Suprapubic skin (tissue), 4 donors: Measurements from ENCODE around the gene KHDRBS2.

ENCODE experiments used
- CTCF ChIP-seq, 2 donors: fragments of 200-600 bp in 1 of 2; fragments of 450-650 bp in 1 of 2; sonication (generic) in 1 of 2; IDR thresholded peaks; one replicate each; pipeline ENCODE4 v1.5.1; 2016 to 2019; ENCODE audit warnings: antibody characterized with exemption in 2 of 2, mild to moderate bottlenecking in 1 of 2, moderate library complexity in 1 of 2
- EP300 ChIP-seq: sonication (generic); formaldehyde crosslinking; IDR thresholded peaks from one replicate; pipeline ENCODE4 v1.6.1; 2017; ENCODE audit warnings: antibody characterized with exemption
- POLR2A ChIP-seq, 2 donors: fragments of 450-650 bp; IDR thresholded peaks; one replicate each; pipeline ENCODE4 v1.6.1; 2017; ENCODE audit warnings: antibody characterized with exemption in 2 of 2, mild to moderate bottlenecking in 2 of 2, moderate library complexity in 2 of 2
- POLR2AphosphoS5 ChIP-seq, 3 donors: sonication (generic); formaldehyde crosslinking; IDR thresholded peaks; one replicate each; pipeline ENCODE4 v1.6.1; 2017; ENCODE audit warnings: antibody characterized with exemption in 3 of 3

- TF ChIP-seq CTCF (IDR thresholded peaks at IDR 0.05), result no peak
- TF ChIP-seq POLR2A (IDR thresholded peaks at IDR 0.05), result no peak
- no peak for TF ChIP-seq EP300
- TF ChIP-seq POLR2AphosphoS5 (IDR thresholded peaks at IDR 0.05), result no peak
Observed at GRCh38 chr6:62175195-62175594, 110.8 kb downstream of the KHDRBS2 start.
